B cell (primary cell): ENCODE results near the gene GRK5. TPM values are rescaled to one million over a fixed set of nuclear protein-coding genes. Genes with fewer than 3 reads are reported as not detected.

Experiments
- ATAC-seq: fragments of 200-7000 bp; cut with Tn5 transposase; one replicate; pipeline ENCODE4 v1.10.0; 2021; ENCODE audit warnings: low read depth, mild to moderate bottlenecking, moderate number of reproducible peaks, moderate library complexity
- CTCF ChIA-PET: fragments of 350-600 bp; sonication (Branson Sonifier 250); formaldehyde crosslinking; loops from one replicate; lab custom pipeline; 2021; ENCODE audit warnings: antibody characterized with exemption, inconsistent platforms; lab: Charles Lee
- POLR2A ChIA-PET: fragments of 350-600 bp; sonication (Branson Sonifier 250); formaldehyde crosslinking; loops from one replicate; lab custom pipeline; 2021; ENCODE audit warnings: antibody characterized with exemption; lab: Charles Lee
- DNase-seq: peaks from one replicate; pipeline ENCODE4 v3.0.0; 2013
- H2AFZ ChIP-seq: 2 replicates; pipeline ENCODE4 v1.6.1; 2012; ENCODE audit warnings: mild to moderate bottlenecking, low read depth, low read length; ENCODE audit not compliant: insufficient read depth, poor library complexity, severe bottlenecking
- H3K27ac ChIP-seq, 2 donors: 1 replicate in 1 of 2; 2 replicates in 1 of 2; pipeline ENCODE4 v1.5.1; 2012 to 2013; ENCODE audit warnings: low read length in 2 of 2, mild to moderate bottlenecking in 2 of 2, moderate library complexity in 1 of 2
- H3K27me3 ChIP-seq, 4 experiments: fragments of 200-600 bp in 1 of 4; sonication (generic) in 1 of 4; replicated peaks in 1 of 4; 1 replicate in 2 of 4; 2 replicates in 2 of 4; pipeline versions ENCODE4 v1.6.1 to v1.7.0; 2013 to 2016; ENCODE audit warnings: low read length in 3 of 4, mild to moderate bottlenecking in 2 of 4, mixed read lengths in 1 of 4, moderate library complexity in 1 of 4; ENCODE audit not compliant: insufficient read depth in 4 of 4, control insufficient read depth in 3 of 4; ENCODE audit errors: control extremely low read depth in 1 of 4
- H3K36me3 ChIP-seq, 2 experiments: replicated peaks in 1 of 2; 1 replicate in 1 of 2; 2 replicates in 1 of 2; pipeline versions ENCODE4 v1.6.1 to v1.7.1; 2013; ENCODE audit warnings: low read length in 1 of 2; ENCODE audit not compliant: insufficient read depth in 2 of 2, control insufficient read depth in 1 of 2; ENCODE audit errors: control extremely low read depth in 1 of 2, extremely low read depth in 1 of 2
- H3K4me1 ChIP-seq, 2 donors: fragments of 200-600 bp in 1 of 2; sonication (generic) in 1 of 2; 1 replicate in 1 of 2; 2 replicates in 1 of 2; pipeline versions ENCODE4 v1.5.1 to v1.6.1; 2013 to 2017; ENCODE audit warnings: low read length in 2 of 2; ENCODE audit not compliant: control insufficient read depth in 2 of 2, insufficient read depth in 2 of 2
- H3K4me2 ChIP-seq: replicated peaks from 2 replicates; pipeline ENCODE3; 2012; ENCODE audit warnings: mild to moderate bottlenecking, low read depth, low read length; ENCODE audit not compliant: poor library complexity, severe bottlenecking
- H3K4me3 ChIP-seq, 5 experiments: fragments of 200-600 bp in 1 of 5; sonication (generic) in 1 of 5; 1 replicate in 3 of 5; 2 replicates in 2 of 5; pipeline versions ENCODE4 v1.5.1 to v1.7.0; 2011 to 2016; ENCODE audit warnings: low read length in 4 of 5, mild to moderate bottlenecking in 4 of 5, low read depth in 2 of 5, control low read depth in 1 of 5, moderate library complexity in 1 of 5; ENCODE audit not compliant: insufficient read depth in 1 of 5; ENCODE audit errors: control extremely low read depth in 1 of 5, extremely low read depth in 1 of 5
- H3K79me2 ChIP-seq: fragments of 200-600 bp; sonication (generic); one replicate; pipeline ENCODE4 v1.6.0; 2016; ENCODE audit warnings: low read length; ENCODE audit not compliant: control insufficient read depth, insufficient read depth
- H3K9ac ChIP-seq: fragments of 200-600 bp; sonication (generic); 2 replicates; pipeline ENCODE4 v1.6.1; 2017; ENCODE audit warnings: mild to moderate bottlenecking, low read length, moderate library complexity
- H3K9me3 ChIP-seq, 3 donors: one replicate each; pipeline versions ENCODE4 v1.6.1 to v1.7.1; 2013; ENCODE audit warnings: low read length in 2 of 3; ENCODE audit not compliant: control insufficient read depth in 2 of 3, insufficient read depth in 1 of 3; ENCODE audit errors: control extremely low read depth in 1 of 3
- H4K20me1 ChIP-seq: 2 replicates; pipeline ENCODE4 v1.6.0; 2012; ENCODE audit warnings: mild to moderate bottlenecking, low read length; ENCODE audit not compliant: insufficient read depth, control insufficient read depth, poor library complexity, severe bottlenecking
- H3K27ac Mint-ChIP-seq: one replicate; pipeline ENCODE4 v1.8.0; 2021; ENCODE audit warnings: mixed read lengths
- H3K27me3 Mint-ChIP-seq: one replicate; pipeline ENCODE4 v1.8.0; 2021; ENCODE audit warnings: mixed read lengths
- H3K4me1 Mint-ChIP-seq: one replicate; pipeline ENCODE4 v1.8.0; 2021; ENCODE audit warnings: mixed read lengths
- H3K4me3 Mint-ChIP-seq: one replicate; pipeline ENCODE4 v1.8.0; 2021; ENCODE audit warnings: mixed read lengths
- H3K9me3 Mint-ChIP-seq: one replicate; pipeline ENCODE4 v1.8.0; 2022; ENCODE audit warnings: mixed read lengths; ENCODE audit not compliant: insufficient read depth
- EZH2 ChIP-seq: IDR thresholded peaks from 2 replicates; pipeline ENCODE4 v1.6.1; 2012; ENCODE audit warnings: borderline replicate concordance, low read depth, mild to moderate bottlenecking, moderate library complexity, low read length; ENCODE audit not compliant: insufficient read depth, poor library complexity, severe bottlenecking
- WGBS: methylation state at CpG from one replicate; pipeline ENCODE4 v1.1.5; 2013; ENCODE audit warnings: missing lambda C conversion rate; ENCODE audit not compliant: insufficient coverage; 5-methylcytosine and 5-hydroxymethylcytosine counted together
- intact Hi-C: fragments of 100-400 bp; cut with micrococcal nuclease; formaldehyde crosslinking; loops from one replicate; pipeline ENCODE4 v1.10.0; 2022
- polyA plus RNA-seq: library from polyadenylated mRNA; depleted of rRNA; stranded (reverse); fragments of >200 nt; gene quantifications from 2 replicates; pipeline ENCODE4 v1.2.3, GENCODE V29; 2012
- total RNA-seq, 2 donors: library from RNA; stranded (reverse); fragments of 120-200 nt in 1 of 2; gene quantifications; 1 replicate in 1 of 2; 2 replicates in 1 of 2; pipeline versions ENCODE4 v1.2.3 to v1.2.4, GENCODE V29; 2013 to 2022
- TF ChIP-seq, protein P1 (sequence below): fragments of 200-600 bp; IDR thresholded peaks from one replicate; pipeline ENCODE4 v1.8.0; 2022; ENCODE audit warnings: antibody characterized with exemption, mild to moderate bottlenecking

GRK5 gene
- total and polyA plus RNA-seq, 2 donors (not counting 1 experiment from before 2014, with no cell fraction given), result 21.9 to 54.8 TPM

DNA sequence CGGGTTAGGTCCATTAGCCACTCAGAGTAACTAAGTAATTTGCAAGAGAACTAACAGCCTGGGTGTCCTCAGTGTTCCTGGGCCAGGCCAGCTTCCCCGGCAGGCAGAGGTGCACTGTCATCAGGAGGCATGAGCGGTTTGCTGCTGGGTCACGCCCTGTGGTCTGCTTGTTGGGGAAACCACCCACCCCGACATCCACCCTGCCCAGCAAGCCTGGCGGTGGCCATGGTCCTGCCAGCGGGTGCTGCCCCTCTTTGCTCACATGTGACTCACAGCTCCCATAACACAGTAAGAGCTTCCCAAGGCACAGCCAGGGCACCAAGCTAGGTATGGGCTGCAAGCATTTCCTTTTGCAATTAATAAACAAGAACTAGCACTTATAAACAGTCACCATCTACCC, 259.3 kb downstream of the GRK5 start:
- Histone ChIP-seq H3K9ac (no peak overlapping the region), H3K4me1 (peaks cover 0 to 18% of the 10 kb centered on the region in 2 donors), H3K79me2 (no peaks in the 10 kb centered on the region), H3K9me3 (peaks cover 0 to 11% (median 0%) of the 10 kb centered on the region in 3 donors), H2AFZ (no peak overlapping the region), H3K4me2 (no peak overlapping the region), H3K36me3 (no peaks in the 10 kb centered on the region), H3K27me3 (peaks cover 0 to 3% (median 1%) of the 10 kb centered on the region in 4 experiments), H3K4me3 (no peak overlapping the region), H4K20me1 (no peaks in the 10 kb centered on the region), H3K27ac (no peak overlapping the region)
- ATAC-seq (peak; percentile 25), DNase-seq (no peak)
- CTCF ChIA-PET, result interaction anchor here (1.3 to 1.9 kb wide), 2 partner anchors 11 to 21 kb away, joined by 3 to 8 read pairs; no protein-coding TSS in a partner anchor
- intact Hi-C loops, result no loop called here
- 36% methylated on average over 6 of the region's 7 CpGs for WGBS
- Mint-ChIP-seq H3K27me3 (peaks cover 2% of the 10 kb centered on the region), H3K4me3 (no peak overlapping the region), H3K27ac (no peak overlapping the region), H3K4me1 (peaks cover 29% of the 10 kb centered on the region), H3K9me3 (peaks cover 4% of the 10 kb centered on the region)
- POLR2A ChIA-PET, result no interaction called here
- TF ChIP-seq EZH2, result no peak
- TF ChIP-seq, protein P1, sequence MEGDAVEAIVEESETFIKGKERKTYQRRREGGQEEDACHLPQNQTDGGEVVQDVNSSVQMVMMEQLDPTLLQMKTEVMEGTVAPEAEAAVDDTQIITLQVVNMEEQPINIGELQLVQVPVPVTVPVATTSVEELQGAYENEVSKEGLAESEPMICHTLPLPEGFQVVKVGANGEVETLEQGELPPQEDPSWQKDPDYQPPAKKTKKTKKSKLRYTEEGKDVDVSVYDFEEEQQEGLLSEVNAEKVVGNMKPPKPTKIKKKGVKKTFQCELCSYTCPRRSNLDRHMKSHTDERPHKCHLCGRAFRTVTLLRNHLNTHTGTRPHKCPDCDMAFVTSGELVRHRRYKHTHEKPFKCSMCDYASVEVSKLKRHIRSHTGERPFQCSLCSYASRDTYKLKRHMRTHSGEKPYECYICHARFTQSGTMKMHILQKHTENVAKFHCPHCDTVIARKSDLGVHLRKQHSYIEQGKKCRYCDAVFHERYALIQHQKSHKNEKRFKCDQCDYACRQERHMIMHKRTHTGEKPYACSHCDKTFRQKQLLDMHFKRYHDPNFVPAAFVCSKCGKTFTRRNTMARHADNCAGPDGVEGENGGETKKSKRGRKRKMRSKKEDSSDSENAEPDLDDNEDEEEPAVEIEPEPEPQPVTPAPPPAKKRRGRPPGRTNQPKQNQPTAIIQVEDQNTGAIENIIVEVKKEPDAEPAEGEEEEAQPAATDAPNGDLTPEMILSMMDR, result no peak

DNA sequence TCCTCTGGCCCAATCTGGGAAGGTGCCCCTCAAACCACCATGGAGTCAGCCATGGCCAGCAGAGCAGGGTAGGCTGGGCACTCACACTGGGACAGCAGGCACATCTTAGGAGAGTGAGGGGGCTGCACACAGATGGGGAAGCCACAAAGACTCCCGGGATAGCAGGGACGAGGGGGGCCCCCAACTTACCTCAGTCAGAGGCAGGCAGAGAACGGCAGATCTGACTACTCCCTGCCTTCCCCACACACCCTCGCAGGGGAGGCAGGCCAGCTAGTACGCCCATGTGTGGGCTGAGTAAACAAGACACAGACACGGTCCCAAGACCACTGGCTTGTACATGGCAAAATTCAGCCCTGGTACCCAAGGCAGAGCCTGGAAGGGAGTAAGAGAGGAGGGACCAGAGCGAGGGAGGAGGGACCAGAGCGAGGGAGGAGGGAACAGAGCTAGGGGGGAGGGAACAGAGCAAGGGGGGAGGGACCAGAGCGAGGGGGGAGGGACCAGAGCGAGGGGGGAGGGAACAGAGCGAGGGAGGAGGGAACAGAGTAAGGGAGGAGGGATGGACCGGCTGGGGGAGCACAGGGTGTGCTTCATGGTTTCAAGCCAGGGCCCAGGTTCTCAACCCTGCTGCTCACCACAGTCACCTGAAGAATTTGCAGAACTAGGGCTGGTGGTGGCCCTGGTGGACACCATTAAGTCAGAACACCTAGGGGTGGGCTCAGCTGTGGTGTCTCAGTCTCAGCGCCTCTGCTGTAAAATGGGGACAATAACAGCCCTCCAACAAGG, 261.4 kb downstream of the GRK5 start:
- peaks cover 19% of the 10 kb centered on the region for H3K4me1 Mint-ChIP-seq
- H3K4me3 Mint-ChIP-seq, result no peak overlapping the region

More for the DNA sequence above, 261.4 kb downstream of the GRK5 start:
- Mint-ChIP-seq H3K27me3 (peaks cover 2% of the 10 kb centered on the region), H3K9me3 (peaks cover 3% of the 10 kb centered on the region), H3K27ac (no peak overlapping the region)
- Histone ChIP-seq H3K4me3 (no peak overlapping the region), H3K4me1 (peaks cover 0 to 9% of the 10 kb centered on the region in 2 donors), H3K4me2 (no peak overlapping the region), H3K9ac (no peak overlapping the region), H4K20me1 (no peaks in the 10 kb centered on the region), H3K27ac (no peak overlapping the region), H2AFZ (no peak overlapping the region), H3K27me3 (peaks cover 0 to 3% (median 1%) of the 10 kb centered on the region in 4 experiments), H3K79me2 (no peaks in the 10 kb centered on the region), H3K36me3 (no peaks in the 10 kb centered on the region), H3K9me3 (peaks cover 0 to 14% (median 2%) of the 10 kb centered on the region in 3 donors)
- no peak for DNase-seq
- WGBS, result 84% methylated on average over 9 of the region's 13 CpGs
- no peak for ATAC-seq
- ChIA-PET CTCF (interaction anchor here (1.0 kb wide), 1 partner anchor 26 kb away, joined by 3 read pairs; no protein-coding TSS in a partner anchor), POLR2A (no interaction called here)
- intact Hi-C loops, result no loop called here
- TF ChIP-seq, protein P1, result no peak
- TF ChIP-seq EZH2, result no peak
